HepG2 (cell line): ENCODE data around the gene MYH7B. TPM values are rescaled to one million over a fixed set of nuclear protein-coding genes. Genes with fewer than 3 reads are reported as not detected.
A peak's percentile ranks its signal among the peaks of the same experiment; 100 is the strongest.

ENCODE experiments used
- ATAC-seq: fragments of 200-7000 bp; cut with Tn5 transposase; 3 replicates; pipeline ENCODE4 v1.9.1; 2020; ENCODE audit warnings: mild to moderate bottlenecking, moderate library complexity
- BruUV-seq: library from RNA; stranded (reverse); fragments of 400-500 nt; replicated peaks from 2 replicates; lab custom pipeline; 2021; lab: Mats Ljungman, UMichigan
- CTCF ChIA-PET: fragments of 300-600 bp; formaldehyde crosslinking; extraction: SDS; loops from one replicate; lab custom pipeline; 2021; ENCODE audit warnings: low total read pairs, inconsistent platforms, low intra/inter-chr PET ratio; lab: Yijun Ruan, JAX
- POLR2A ChIA-PET: fragments of 350-600 bp; sonication (Branson Sonifier 250); formaldehyde crosslinking; loops from one replicate; lab custom pipeline; 2020; ENCODE audit warnings: antibody characterized with exemption, inconsistent platforms; lab: Yijun Ruan, JAX
- DNase-seq: peaks from one replicate; pipeline ENCODE4 v3.0.0-alpha.2; 2015; ENCODE audit warnings: low spot score
- FAIRE-seq: peaks from 3 replicates; lab custom pipeline; 2011; peaks lifted over from hg19 to GRCh38; lab: Jason Lieb, UNC
- H2AFZ ChIP-seq: one replicate; pipeline ENCODE4 v1.6.1; 2011; ENCODE audit warnings: low read length, inconsistent platforms
- H3K27ac ChIP-seq: fragments of 300-600 bp; 3 replicates; pipeline ENCODE4 v1.8.0; 2011; ENCODE audit warnings: mixed run types, mild to moderate bottlenecking, mixed read lengths, low read length, inconsistent platforms; ENCODE audit not compliant: insufficient read depth; ENCODE audit errors: extremely low read length
- H3K27me3 ChIP-seq, 2 experiments: fragments of 200-600 bp in 1 of 2; 2 replicates in 1 of 2; 3 replicates in 1 of 2; pipeline versions ENCODE4 v1.6.0 to v1.8.0; 2011; ENCODE audit warnings: low read length in 2 of 2, mild to moderate bottlenecking in 2 of 2, moderate library complexity in 2 of 2, inconsistent platforms in 1 of 2; ENCODE audit not compliant: insufficient read depth in 2 of 2, control insufficient read depth in 1 of 2
- H3K36me3 ChIP-seq, 2 experiments: fragments of 200-600 bp in 1 of 2; replicated peaks in 1 of 2; 2 replicates in 1 of 2; 3 replicates in 1 of 2; pipeline versions ENCODE4 v1.5.1 to v1.8.0; 2011; ENCODE audit warnings: low read length in 2 of 2, inconsistent platforms in 1 of 2; ENCODE audit not compliant: insufficient read depth in 2 of 2, control insufficient read depth in 1 of 2
- H3K4me1 ChIP-seq: 2 replicates; pipeline ENCODE4 v1.5.1; 2012; ENCODE audit warnings: low read length, inconsistent platforms; ENCODE audit not compliant: insufficient read depth
- H3K4me2 ChIP-seq: 2 replicates; pipeline ENCODE4 v1.6.0; 2011; ENCODE audit warnings: low read depth, low read length, inconsistent platforms
- H3K4me3 ChIP-seq, 3 experiments: fragments of 200-600 bp in 1 of 3; sonication (generic), shearing (Covaris generic) in 1 of 3; replicated peaks in 1 of 3; 2 replicates each; pipeline ENCODE4 v1.5.1; 2011 to 2016; ENCODE audit warnings: low read length in 3 of 3, inconsistent platforms in 2 of 3, low read depth in 2 of 3, mild to moderate bottlenecking in 2 of 3, control low read depth in 1 of 3, mixed read lengths in 1 of 3; ENCODE audit not compliant: insufficient read depth in 1 of 3
- H3K79me2 ChIP-seq: one replicate; pipeline ENCODE4 v1.6.1; 2011; ENCODE audit warnings: low read length, inconsistent platforms; ENCODE audit not compliant: insufficient read depth
- H3K9ac ChIP-seq: 2 replicates; pipeline ENCODE4 v1.6.0; 2011; ENCODE audit warnings: mild to moderate bottlenecking, low read depth, low read length, inconsistent platforms; ENCODE audit not compliant: insufficient read depth
- H3K9me3 ChIP-seq: 2 replicates; pipeline ENCODE4 v1.5.1; 2012; ENCODE audit warnings: mild to moderate bottlenecking, low read length
- H4K20me1 ChIP-seq: 2 replicates; pipeline ENCODE4 v1.6.0; 2011; ENCODE audit warnings: inconsistent platforms, mild to moderate bottlenecking, low read length, moderate library complexity; ENCODE audit not compliant: insufficient read depth
- DZIP1 ChIP-seq: sonication (generic); formaldehyde crosslinking; IDR thresholded peaks from 2 replicates; pipeline ENCODE4 v1.5.0; 2020; ENCODE audit warnings: mild to moderate bottlenecking, missing genetic modification reagents
- NRL ChIP-seq: sonication (generic); formaldehyde crosslinking; IDR thresholded peaks from 2 replicates; pipeline ENCODE4 v1.5.0; 2020; ENCODE audit warnings: missing genetic modification reagents, mild to moderate bottlenecking, moderate library complexity, borderline replicate concordance
- ZNF264 ChIP-seq: sonication (generic); formaldehyde crosslinking; IDR thresholded peaks from 2 replicates; pipeline ENCODE4 v1.4.0; 2020; ENCODE audit warnings: missing genetic modification reagents
- ZNF792 ChIP-seq: IDR thresholded peaks from 2 replicates; pipeline ENCODE4 v1.6.1; 2016
- WGBS: methylation state at CpG from one replicate; pipeline ENCODE4 v1.1.6; 2017; ENCODE audit warnings: low lambda C conversion rate; 5-methylcytosine and 5-hydroxymethylcytosine counted together
- in situ Hi-C: cut with HindIII; loops from 2 replicates; pipeline ENCODE4 v1.10.0; 2017; ENCODE audit warnings: low pct_unique_long_range_greater_than_20kb; ENCODE audit not compliant: extremely low pct_ligation_motif_present
- intact Hi-C: fragments of 100-400 bp; cut with micrococcal nuclease; formaldehyde crosslinking; loops from one replicate; pipeline ENCODE4 v1.10.0; 2022; ENCODE audit not compliant: unreplicated experiment
- polyA plus RNA-seq, 8 experiments: library from polyadenylated mRNA; depleted of rRNA in 3 of 8; stranded (reverse) in 7 of 8; unstranded in 1 of 8; fragments of >200 nt; fragmentation: Illumina TruSeq in 4 of 8; extraction: Trizol in 4 of 8; gene quantifications; 2 replicates each; pipeline versions ENCODE4 v1.2.1 to v1.2.3, GENCODE V29; 2011 to 2016; ENCODE audit warnings: low read depth in 4 of 8, missing spikeins in 1 of 8, mixed read lengths in 1 of 8; ENCODE audit not compliant: insufficient read depth in 1 of 8
- total RNA-seq, 5 experiments: library from RNA; depleted of rRNA; stranded (reverse); fragments of >200 nt; fragmentation: Illumina TruSeq; extraction: Trizol; gene quantifications; 2 replicates each; pipeline ENCODE4 v1.2.3, GENCODE V29; 2016; ENCODE audit warnings: low read depth in 1 of 5

Gene MYH7B
- total and polyA plus RNA-seq, 2 of the 13 experiments (the other 11 are each of a cell fraction or from before 2014, with no cell fraction given), result 0.05 to 0.20 TPM

GRCh38 chr20:34979366-34980153, 23.9 kb downstream of the MYH7B start:
- H4K20me1 ChIP-seq, result no peaks in the 10 kb centered on the region
- H3K27me3 ChIP-seq, result peaks cover 14 to 17% of the 10 kb centered on the region in 2 experiments
- H2AFZ ChIP-seq, result no peak overlapping the region
- POLR2A ChIA-PET, result no interaction called here
- ATAC-seq (no peak), DNase-seq (no peak), FAIRE-seq (no peak)
- H3K9ac ChIP-seq, result no peak overlapping the region
- no peaks in the 10 kb centered on the region for H3K79me2 ChIP-seq
- in situ Hi-C loops, result no loop called here
- WGBS, result 84% methylated on average over 42 of the region's 42 CpGs
- no peaks in the 10 kb centered on the region for H3K9me3 ChIP-seq
- peaks cover 27% of the 10 kb centered on the region for H3K4me1 ChIP-seq
- BruUV-seq, result no TSS peak
- no peak overlapping the region for H3K4me3 ChIP-seq
- no peaks in the 10 kb centered on the region for H3K36me3 ChIP-seq
- TF ChIP-seq NRL (CRISPR knock-in tag) (0 out of 2 replicates have a peak, but pooled peaks have one; percentile 15), DZIP1 (CRISPR knock-in tag) (0 out of 2 replicates have a peak, but pooled peaks have one; percentile 24), ZNF792 (no peak), ZNF264 (CRISPR knock-in tag) (no peak)
- TF ChIP-seq, all 625 proteins: peak for 2
- no peak overlapping the region for H3K27ac ChIP-seq
- CTCF ChIA-PET, result no interaction called here
- intact Hi-C loops, result loop anchor here (5.0 kb wide), 1 partner anchor 283 kb away; no protein-coding TSS in a partner anchor
- H3K4me2 ChIP-seq, result no peak overlapping the region
